HFFc6 (cell line): ENCODE measurements around the gene EXOC4. TPM values are rescaled to one million over a fixed set of nuclear protein-coding genes. Genes with fewer than 3 reads are reported as not detected.
A peak's percentile ranks its signal among the peaks of the same experiment; 100 is the strongest.

Source experiments
- DNase-seq: peaks from one replicate; pipeline ENCODE4 v3.0.0-alpha.2; 2018
- H3K27ac Mint-ChIP-seq: 2 replicates; pipeline ENCODE4 v1.8.0; 2020; ENCODE audit warnings: mild to moderate bottlenecking, mixed read lengths
- H3K27me3 Mint-ChIP-seq: 2 replicates; pipeline ENCODE4 v1.8.0; 2021; ENCODE audit warnings: mild to moderate bottlenecking, moderate library complexity, mixed read lengths; ENCODE audit not compliant: insufficient read depth
- H3K36me3 Mint-ChIP-seq: 2 replicates; pipeline ENCODE4 v1.8.0; 2021; ENCODE audit warnings: low read depth, mixed read lengths
- H3K4me1 Mint-ChIP-seq: 2 replicates; pipeline ENCODE4 v1.8.0; 2020; ENCODE audit warnings: low read depth, mixed read lengths
- H3K4me3 Mint-ChIP-seq: 2 replicates; pipeline ENCODE4 v1.8.0; 2020; ENCODE audit warnings: mild to moderate bottlenecking, moderate library complexity, mixed read lengths
- H3K9me3 Mint-ChIP-seq: 2 replicates; pipeline ENCODE4 v1.8.0; 2020; ENCODE audit warnings: mild to moderate bottlenecking, mixed read lengths
- CTCF ChIP-seq: fragments of 200-600 bp; sonication (generic); IDR thresholded peaks from 2 replicates; pipeline ENCODE4 v1.5.0; 2021; ENCODE audit warnings: antibody characterized with exemption, mild to moderate bottlenecking
- total RNA-seq, 6 experiments: library from RNA; stranded (reverse); fragmentation: NEBNext Ultra II Directional; extraction: Animal tissue kit (Norgen Biotek cat#: 25700); gene quantifications; 2 replicates in 1 of 6; 3 replicates in 5 of 6; pipeline ENCODE4 v1.2.3, GENCODE V29; 2021

The EXOC4 gene
- total RNA-seq, 6 experiments from 2014 or later: 57.6 to 67.6 (median 61.4) TPM

- Mint-ChIP-seq H3K27ac (no peak overlapping the region), H3K9me3 (no peaks in the 10 kb centered on the region), H3K4me1 (no peaks in the 10 kb centered on the region), H3K36me3 (no peaks in the 10 kb centered on the region), H3K27me3 (no peaks in the 10 kb centered on the region), H3K4me3 (no peak overlapping the region)
- no peak for DNase-seq
- TF ChIP-seq CTCF: no peak
Observed at GRCh38 chr7:133808493-133808866, 555.6 kb downstream of the EXOC4 start.

GRCh38 chr7:133812877-133813276, 560.0 kb downstream of the EXOC4 start:
- H3K27ac Mint-ChIP-seq: no peak overlapping the region
- no peak overlapping the region for H3K4me3 Mint-ChIP-seq
- H3K36me3 Mint-ChIP-seq: peaks cover 6% of the 10 kb centered on the region
- TF ChIP-seq CTCF: no peak
- H3K9me3 Mint-ChIP-seq: no peaks in the 10 kb centered on the region
- no peak for DNase-seq
- peaks cover 8% of the 10 kb centered on the region for H3K4me1 Mint-ChIP-seq
- no peaks in the 10 kb centered on the region for H3K27me3 Mint-ChIP-seq

- Mint-ChIP-seq H3K4me3 (no peak overlapping the region), H3K9me3 (no peaks in the 10 kb centered on the region), H3K4me1 (peaks cover 11% of the 10 kb centered on the region), H3K27me3 (no peaks in the 10 kb centered on the region), H3K36me3 (peaks cover 11% of the 10 kb centered on the region), H3K27ac (0 out of 2 replicates have a peak overlapping the region, but pooled peaks have one; percentile 1)
- no peak for TF ChIP-seq CTCF
- peak; percentile 26 for DNase-seq
Observed at GRCh38 chr7:133815611-133816210, 562.8 kb downstream of the EXOC4 start.

- Mint-ChIP-seq H3K4me1 (peaks cover 37% of the 10 kb centered on the region), H3K27ac (no peak overlapping the region), H3K27me3 (no peaks in the 10 kb centered on the region), H3K4me3 (no peak overlapping the region), H3K9me3 (no peaks in the 10 kb centered on the region), H3K36me3 (peaks cover 11% of the 10 kb centered on the region)
- no peak for DNase-seq
- TF ChIP-seq CTCF: no peak
Observed at GRCh38 chr7:133819695-133820094, 566.8 kb downstream of the EXOC4 start.

GRCh38 chr7:133820584-133820983, 567.7 kb downstream of the EXOC4 start:
- no peak for DNase-seq
- H3K27ac Mint-ChIP-seq: 0 out of 2 replicates have a peak overlapping the region, but pooled peaks have one; percentile 9
- H3K4me3 Mint-ChIP-seq: no peak overlapping the region
- H3K4me1 Mint-ChIP-seq: peaks cover 35% of the 10 kb centered on the region
- no peak for TF ChIP-seq CTCF
- peaks cover 11% of the 10 kb centered on the region for H3K36me3 Mint-ChIP-seq
- no peaks in the 10 kb centered on the region for H3K27me3 Mint-ChIP-seq
- H3K9me3 Mint-ChIP-seq: no peaks in the 10 kb centered on the region
